ENCODE data around the gene ARID1A.

Gene ARID1A

DNA sequence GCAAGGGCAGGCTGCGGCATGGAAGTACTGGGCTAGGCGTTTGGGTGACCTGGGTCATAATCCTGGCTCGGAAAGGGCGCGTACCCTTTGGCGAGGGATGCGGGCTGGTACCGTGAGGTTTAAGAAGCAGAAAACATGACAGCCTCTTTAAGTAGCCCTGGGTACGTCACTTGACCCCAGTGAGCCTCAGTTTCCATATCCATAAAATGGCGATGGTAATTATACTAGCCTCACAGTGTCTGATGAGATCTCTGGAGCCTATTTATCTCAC, 92.6 kb downstream of the ARID1A start:
- no peak for TF ChIP-seq NFIC (IDR thresholded peaks at IDR 0.05)
- no peak for TF ChIP-seq EGR1 (IDR thresholded peaks at IDR 0.05)
- TF ChIP-seq YY1 (IDR thresholded peaks at IDR 0.05; ENCODE audit: low read depth), result no peak
- TF ChIP-seq EP300 (IDR thresholded peaks at IDR 0.05; ENCODE audit: borderline replicate concordance), result no peak
- no peak for TF ChIP-seq RAD21 (IDR thresholded peaks at IDR 0.05; ENCODE audit: low read depth)
- TF ChIP-seq, protein P1, sequence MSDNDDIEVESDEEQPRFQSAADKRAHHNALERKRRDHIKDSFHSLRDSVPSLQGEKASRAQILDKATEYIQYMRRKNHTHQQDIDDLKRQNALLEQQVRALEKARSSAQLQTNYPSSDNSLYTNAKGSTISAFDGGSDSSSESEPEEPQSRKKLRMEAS (IDR thresholded peaks at IDR 0.05), result no peak
- no peak for TF ChIP-seq FOXM1 (IDR thresholded peaks at IDR 0.05; ENCODE audit: borderline replicate concordance, low read depth)
- no peak for TF ChIP-seq TEAD4 (IDR thresholded peaks at IDR 0.05)
- TF ChIP-seq TAF1 (IDR thresholded peaks at IDR 0.05; ENCODE audit: low read depth), result no peak

DNA sequence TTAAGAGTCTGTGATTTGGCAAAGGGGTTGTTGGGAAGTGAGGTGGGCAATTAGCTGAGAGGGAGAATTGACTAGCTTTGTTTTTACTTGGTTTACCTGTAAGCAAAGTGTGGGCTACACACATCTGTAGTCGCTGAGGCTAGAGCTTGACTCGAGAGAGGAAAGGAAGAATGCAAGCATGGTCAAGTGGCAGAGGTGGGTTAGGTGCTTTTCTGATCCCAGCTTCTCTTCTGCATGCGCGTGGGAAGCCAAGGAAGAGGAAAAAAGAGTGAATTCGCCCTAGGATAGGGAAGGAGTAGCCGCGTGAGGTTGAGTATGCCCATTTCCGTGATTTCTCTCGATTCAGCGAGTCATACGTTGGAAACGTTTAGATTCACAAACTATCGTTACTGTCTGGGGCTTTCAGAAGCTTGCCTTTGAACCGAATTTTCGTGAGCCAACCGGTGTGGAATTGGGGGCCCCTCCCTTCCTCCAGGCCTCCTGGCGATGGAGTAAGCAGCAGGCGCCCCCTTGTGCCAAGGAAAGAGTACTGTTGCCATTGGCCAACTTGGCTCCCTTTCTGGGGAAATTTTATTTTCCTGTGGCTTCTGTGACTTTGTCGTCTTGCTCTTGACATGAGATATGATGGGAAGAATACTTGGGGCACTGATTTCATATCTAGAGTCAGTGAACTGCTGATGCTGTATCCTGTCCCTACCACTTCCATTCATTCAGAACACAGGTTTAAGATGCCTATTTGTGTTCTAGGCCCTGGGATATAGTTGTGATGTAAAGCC, 93.2 kb downstream of the ARID1A start:
- TF ChIP-seq TCF12 (IDR thresholded peaks at IDR 0.05; ENCODE audit: low read depth), result peak; percentile 48; the same call in 1 of the 2 replicates
- peak; percentile 97 for TF ChIP-seq RAD21 (IDR thresholded peaks at IDR 0.05; ENCODE audit: low read depth)
- TF ChIP-seq, protein P2, sequence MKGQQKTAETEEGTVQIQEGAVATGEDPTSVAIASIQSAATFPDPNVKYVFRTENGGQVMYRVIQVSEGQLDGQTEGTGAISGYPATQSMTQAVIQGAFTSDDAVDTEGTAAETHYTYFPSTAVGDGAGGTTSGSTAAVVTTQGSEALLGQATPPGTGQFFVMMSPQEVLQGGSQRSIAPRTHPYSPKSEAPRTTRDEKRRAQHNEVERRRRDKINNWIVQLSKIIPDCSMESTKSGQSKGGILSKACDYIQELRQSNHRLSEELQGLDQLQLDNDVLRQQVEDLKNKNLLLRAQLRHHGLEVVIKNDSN (IDR thresholded peaks at IDR 0.05), result no peak
- TF ChIP-seq EGR1 (IDR thresholded peaks at IDR 0.05), result no peak
- TF ChIP-seq CEBPB (IDR thresholded peaks at IDR 0.05), result 0 out of 2 replicates have a peak, but pooled peaks have one; percentile 28
- no peak for TF ChIP-seq NFIC (IDR thresholded peaks at IDR 0.05)
- no peak for TF ChIP-seq CREB1 (IDR thresholded peaks at IDR 0.05; ENCODE audit: low read depth)
- TF ChIP-seq, protein P3, sequence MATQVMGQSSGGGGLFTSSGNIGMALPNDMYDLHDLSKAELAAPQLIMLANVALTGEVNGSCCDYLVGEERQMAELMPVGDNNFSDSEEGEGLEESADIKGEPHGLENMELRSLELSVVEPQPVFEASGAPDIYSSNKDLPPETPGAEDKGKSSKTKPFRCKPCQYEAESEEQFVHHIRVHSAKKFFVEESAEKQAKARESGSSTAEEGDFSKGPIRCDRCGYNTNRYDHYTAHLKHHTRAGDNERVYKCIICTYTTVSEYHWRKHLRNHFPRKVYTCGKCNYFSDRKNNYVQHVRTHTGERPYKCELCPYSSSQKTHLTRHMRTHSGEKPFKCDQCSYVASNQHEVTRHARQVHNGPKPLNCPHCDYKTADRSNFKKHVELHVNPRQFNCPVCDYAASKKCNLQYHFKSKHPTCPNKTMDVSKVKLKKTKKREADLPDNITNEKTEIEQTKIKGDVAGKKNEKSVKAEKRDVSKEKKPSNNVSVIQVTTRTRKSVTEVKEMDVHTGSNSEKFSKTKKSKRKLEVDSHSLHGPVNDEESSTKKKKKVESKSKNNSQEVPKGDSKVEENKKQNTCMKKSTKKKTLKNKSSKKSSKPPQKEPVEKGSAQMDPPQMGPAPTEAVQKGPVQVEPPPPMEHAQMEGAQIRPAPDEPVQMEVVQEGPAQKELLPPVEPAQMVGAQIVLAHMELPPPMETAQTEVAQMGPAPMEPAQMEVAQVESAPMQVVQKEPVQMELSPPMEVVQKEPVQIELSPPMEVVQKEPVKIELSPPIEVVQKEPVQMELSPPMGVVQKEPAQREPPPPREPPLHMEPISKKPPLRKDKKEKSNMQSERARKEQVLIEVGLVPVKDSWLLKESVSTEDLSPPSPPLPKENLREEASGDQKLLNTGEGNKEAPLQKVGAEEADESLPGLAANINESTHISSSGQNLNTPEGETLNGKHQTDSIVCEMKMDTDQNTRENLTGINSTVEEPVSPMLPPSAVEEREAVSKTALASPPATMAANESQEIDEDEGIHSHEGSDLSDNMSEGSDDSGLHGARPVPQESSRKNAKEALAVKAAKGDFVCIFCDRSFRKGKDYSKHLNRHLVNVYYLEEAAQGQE (IDR thresholded peaks at IDR 0.05; ENCODE audit: low read depth), result no peak

DNA sequence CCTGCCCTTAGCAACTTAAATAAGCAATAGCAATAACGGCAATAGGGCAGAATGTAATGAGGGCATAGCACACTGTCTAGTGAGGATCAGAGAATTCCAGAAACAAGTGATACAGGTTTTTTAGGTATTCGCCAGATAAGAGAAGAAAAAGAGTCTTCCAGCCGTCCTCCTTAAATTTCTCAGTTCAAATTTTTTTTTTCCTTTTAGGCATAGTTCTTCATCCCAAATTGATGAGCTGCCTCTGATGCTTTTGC, 93.7 kb downstream of the ARID1A start:
- TF ChIP-seq, protein P2 (IDR thresholded peaks at IDR 0.05), result no peak
- TF ChIP-seq EGR1 (IDR thresholded peaks at IDR 0.05) (no peak), EP300 (IDR thresholded peaks at IDR 0.05; ENCODE audit: borderline replicate concordance) (no peak)

DNA sequence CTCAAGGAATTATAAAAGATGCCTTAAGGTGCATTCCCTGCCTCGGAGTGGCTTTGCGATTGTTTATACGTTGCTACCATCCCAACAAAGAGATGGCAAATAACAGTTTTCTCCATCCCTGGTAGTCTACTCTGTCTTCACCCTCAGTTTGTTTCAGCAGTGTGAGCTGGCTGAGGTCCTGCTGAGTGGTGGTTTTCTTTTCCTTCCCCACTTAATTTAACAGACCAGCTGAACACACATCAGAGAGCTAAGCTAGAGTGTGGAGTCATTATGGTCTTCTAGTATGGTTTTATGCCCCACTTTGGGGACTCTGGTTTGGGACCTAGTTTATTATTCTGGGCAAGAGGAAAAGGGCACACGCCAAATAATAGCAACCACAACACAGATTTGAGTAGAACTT, 94.1 kb downstream of the ARID1A start:
- TF ChIP-seq, protein P1 (IDR thresholded peaks at IDR 0.05), result no peak
- TF ChIP-seq NFIC (IDR thresholded peaks at IDR 0.05), result no peak
- TF ChIP-seq RAD21 (IDR thresholded peaks at IDR 0.05; ENCODE audit: low read depth), result no peak
- TF ChIP-seq TEAD4 (IDR thresholded peaks at IDR 0.05), result no peak

DNA sequence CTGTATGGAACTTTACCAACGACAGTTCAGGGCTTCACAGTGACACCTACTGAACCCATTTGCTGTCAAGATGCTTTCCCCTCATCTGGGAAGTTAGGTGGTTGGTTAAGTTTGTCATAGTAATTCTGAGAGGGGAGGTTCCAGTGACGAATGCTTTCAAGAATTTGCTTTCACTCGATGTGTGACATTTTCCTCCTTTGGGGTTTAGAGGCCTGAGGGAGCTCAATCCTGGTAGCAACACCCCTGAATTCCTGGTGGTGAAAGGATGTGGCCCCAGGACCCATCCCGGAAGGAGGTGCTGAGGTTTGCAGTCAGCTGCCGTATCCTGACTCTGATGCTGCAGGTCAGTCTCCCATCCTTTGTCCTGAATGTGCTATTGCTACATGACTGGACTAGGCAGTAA, 94.7 kb downstream of the ARID1A start:
- TF ChIP-seq, protein P2 (IDR thresholded peaks at IDR 0.05), result no peak
- TF ChIP-seq, protein P1 (IDR thresholded peaks at IDR 0.05), result no peak
- TF ChIP-seq EP300 (IDR thresholded peaks at IDR 0.05; ENCODE audit: borderline replicate concordance) (no peak), NFIC (IDR thresholded peaks at IDR 0.05) (no peak), TAF1 (IDR thresholded peaks at IDR 0.05; ENCODE audit: low read depth) (no peak), YY1 (IDR thresholded peaks at IDR 0.05; ENCODE audit: low read depth) (no peak), CREB1 (IDR thresholded peaks at IDR 0.05; ENCODE audit: low read depth) (no peak), ZBTB7A (IDR thresholded peaks at IDR 0.05; ENCODE audit: low read depth) (no peak), CEBPB (IDR thresholded peaks at IDR 0.05) (no peak), TCF12 (IDR thresholded peaks at IDR 0.05; ENCODE audit: low read depth) (no peak), TEAD4 (IDR thresholded peaks at IDR 0.05) (no peak), FOXM1 (IDR thresholded peaks at IDR 0.05; ENCODE audit: borderline replicate concordance, low read depth) (no peak), RAD21 (IDR thresholded peaks at IDR 0.05; ENCODE audit: low read depth) (no peak), EGR1 (IDR thresholded peaks at IDR 0.05) (no peak)
- TF ChIP-seq, protein P3 (IDR thresholded peaks at IDR 0.05; ENCODE audit: low read depth), result no peak

DNA sequence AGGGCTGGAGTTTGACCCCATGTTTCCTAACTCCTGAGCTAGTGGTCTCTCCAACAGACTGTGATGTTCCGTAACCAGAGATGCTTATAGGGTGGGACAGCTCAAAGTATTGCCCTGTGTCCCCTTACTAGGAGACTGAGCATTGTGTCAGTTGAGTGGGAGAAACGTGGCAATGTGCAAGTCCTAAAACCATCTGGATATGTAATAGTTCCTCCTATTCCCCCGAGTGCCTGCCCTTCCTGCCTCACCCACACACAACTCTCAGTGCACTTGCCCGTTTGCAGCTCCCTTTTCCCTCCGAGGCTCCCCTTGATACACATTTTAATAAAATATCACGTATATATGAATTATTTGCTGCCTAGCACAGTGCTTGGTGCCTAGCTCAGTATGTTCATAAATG, 95.3 kb downstream of the ARID1A start:
- TF ChIP-seq CEBPB (IDR thresholded peaks at IDR 0.05), result no peak
- TF ChIP-seq TEAD4 (IDR thresholded peaks at IDR 0.05), result no peak
- no peak for TF ChIP-seq RAD21 (IDR thresholded peaks at IDR 0.05; ENCODE audit: low read depth)
- TF ChIP-seq ZBTB7A (IDR thresholded peaks at IDR 0.05; ENCODE audit: low read depth), result no peak
- no peak for TF ChIP-seq NFIC (IDR thresholded peaks at IDR 0.05)
- TF ChIP-seq YY1 (IDR thresholded peaks at IDR 0.05; ENCODE audit: low read depth), result no peak

Data from Ishikawa (cell line).